ENCODE data around the gene SUMO1. TPM values are rescaled to one million over a fixed set of nuclear protein-coding genes. Genes with fewer than 3 reads are reported as not detected.

The SUMO1 gene
- total RNA-seq, 2 donors from 2014 or later, result 81.8 to 115 TPM

- Mint-ChIP-seq H3K36me3 (ENCODE audit: low read depth) (peaks cover 22% of the 10 kb centered on the region), H3K27ac (peak overlapping the region; percentile 95), H3K27me3 (no peaks in the 10 kb centered on the region), H3K9me3 (no peaks in the 10 kb centered on the region), H3K4me3 (peak overlapping the region; percentile 92), H3K4me1 (peaks cover 4% of the 10 kb centered on the region)
- peak; percentile 48 for ATAC-seq (replicated peaks)
Measured at GRCh38 chr2:202237787-202238233, 587 bp downstream of the SUMO1 start.

- ATAC-seq (replicated peaks), result no peak
- H3K4me1 Mint-ChIP-seq, result peaks cover 20% of the 10 kb centered on the region
- no peaks in the 10 kb centered on the region for H3K27me3 Mint-ChIP-seq
- H3K36me3 Mint-ChIP-seq (ENCODE audit: low read depth), result peaks cover 70% of the 10 kb centered on the region
- no peak overlapping the region for H3K27ac Mint-ChIP-seq
- H3K4me3 Mint-ChIP-seq, result no peak overlapping the region
- H3K9me3 Mint-ChIP-seq, result no peaks in the 10 kb centered on the region
Measured at GRCh38 chr2:202221873-202222272, 16.5 kb downstream of the SUMO1 start.

GRCh38 chr2:202215179-202215578 lies 23.2 kb downstream of the SUMO1 start:
- H3K36me3 Mint-ChIP-seq (ENCODE audit: low read depth), result peaks cover 89% of the 10 kb centered on the region
- no peak overlapping the region for H3K4me3 Mint-ChIP-seq
- H3K9me3 Mint-ChIP-seq, result no peaks in the 10 kb centered on the region
- H3K4me1 Mint-ChIP-seq, result no peaks in the 10 kb centered on the region
- ATAC-seq (replicated peaks), result no peak
- no peaks in the 10 kb centered on the region for H3K27me3 Mint-ChIP-seq
- H3K27ac Mint-ChIP-seq, result no peak overlapping the region

GRCh38 chr2:202208526-202208925 lies 29.9 kb downstream of the SUMO1 start:
- no peak overlapping the region for H3K27ac Mint-ChIP-seq
- no peak overlapping the region for H3K4me3 Mint-ChIP-seq
- no peaks in the 10 kb centered on the region for H3K27me3 Mint-ChIP-seq
- ATAC-seq (replicated peaks), result no peak
- H3K9me3 Mint-ChIP-seq, result no peaks in the 10 kb centered on the region
- peaks cover 78% of the 10 kb centered on the region for H3K36me3 Mint-ChIP-seq (ENCODE audit: low read depth)
- no peaks in the 10 kb centered on the region for H3K4me1 Mint-ChIP-seq

- Mint-ChIP-seq H3K9me3 (no peaks in the 10 kb centered on the region), H3K4me1 (no peaks in the 10 kb centered on the region), H3K27ac (no peak overlapping the region), H3K27me3 (no peaks in the 10 kb centered on the region), H3K4me3 (no peak overlapping the region), H3K36me3 (ENCODE audit: low read depth) (peaks cover 49% of the 10 kb centered on the region)
- ATAC-seq (replicated peaks), result no peak
Measured at GRCh38 chr2:202204855-202205254, 33.5 kb downstream of the SUMO1 start.

- no peaks in the 10 kb centered on the region for H3K9me3 Mint-ChIP-seq
- ATAC-seq (replicated peaks), result no peak
- H3K27ac Mint-ChIP-seq, result no peak overlapping the region
- no peaks in the 10 kb centered on the region for H3K4me1 Mint-ChIP-seq
- no peaks in the 10 kb centered on the region for H3K27me3 Mint-ChIP-seq
- H3K36me3 Mint-ChIP-seq (ENCODE audit: low read depth), result peaks cover 36% of the 10 kb centered on the region
- no peak overlapping the region for H3K4me3 Mint-ChIP-seq
Measured at GRCh38 chr2:202203348-202203747, 35.0 kb downstream of the SUMO1 start.

GRCh38 chr2:202201220-202202160 lies 36.9 kb downstream of the SUMO1 start:
- Mint-ChIP-seq H3K27ac (no peak overlapping the region), H3K4me3 (no peak overlapping the region), H3K27me3 (peaks cover 4% of the 10 kb centered on the region), H3K9me3 (no peaks in the 10 kb centered on the region), H3K36me3 (ENCODE audit: low read depth) (peaks cover 22% of the 10 kb centered on the region), H3K4me1 (no peaks in the 10 kb centered on the region)
- ATAC-seq (replicated peaks), result no peak

GRCh38 chr2:202196727-202197126 lies 41.7 kb downstream of the SUMO1 start:
- Mint-ChIP-seq H3K36me3 (ENCODE audit: low read depth) (no peaks in the 10 kb centered on the region), H3K27me3 (peaks cover 7% of the 10 kb centered on the region), H3K27ac (no peak overlapping the region), H3K4me3 (no peak overlapping the region), H3K9me3 (no peaks in the 10 kb centered on the region), H3K4me1 (no peaks in the 10 kb centered on the region)
- ATAC-seq (replicated peaks), result no peak

- no peak overlapping the region for H3K4me3 Mint-ChIP-seq
- peaks cover 7% of the 10 kb centered on the region for H3K27me3 Mint-ChIP-seq
- H3K9me3 Mint-ChIP-seq, result no peaks in the 10 kb centered on the region
- H3K27ac Mint-ChIP-seq, result no peak overlapping the region
- no peaks in the 10 kb centered on the region for H3K36me3 Mint-ChIP-seq (ENCODE audit: low read depth)
- H3K4me1 Mint-ChIP-seq, result no peaks in the 10 kb centered on the region
- no peak for ATAC-seq (replicated peaks)
Measured at GRCh38 chr2:202194418-202194817, 44.0 kb downstream of the SUMO1 start.

GRCh38 chr2:202193881-202194353 lies 44.5 kb downstream of the SUMO1 start:
- no peak for ATAC-seq (replicated peaks)
- no peaks in the 10 kb centered on the region for H3K4me1 Mint-ChIP-seq
- H3K27ac Mint-ChIP-seq, result no peak overlapping the region
- H3K36me3 Mint-ChIP-seq (ENCODE audit: low read depth), result no peaks in the 10 kb centered on the region
- H3K27me3 Mint-ChIP-seq, result peaks cover 7% of the 10 kb centered on the region
- H3K4me3 Mint-ChIP-seq, result no peak overlapping the region
- no peaks in the 10 kb centered on the region for H3K9me3 Mint-ChIP-seq

- Mint-ChIP-seq H3K27ac (no peak overlapping the region), H3K36me3 (ENCODE audit: low read depth) (no peaks in the 10 kb centered on the region), H3K4me3 (no peak overlapping the region), H3K4me1 (no peaks in the 10 kb centered on the region), H3K27me3 (peaks cover 7% of the 10 kb centered on the region), H3K9me3 (no peaks in the 10 kb centered on the region)
- ATAC-seq (replicated peaks), result no peak
Measured at GRCh38 chr2:202193305-202193704, 45.1 kb downstream of the SUMO1 start.

- no peak for ATAC-seq (replicated peaks)
- Mint-ChIP-seq H3K4me1 (no peaks in the 10 kb centered on the region), H3K36me3 (ENCODE audit: low read depth) (no peaks in the 10 kb centered on the region), H3K27ac (no peak overlapping the region), H3K9me3 (no peaks in the 10 kb centered on the region), H3K27me3 (peaks cover 9% of the 10 kb centered on the region), H3K4me3 (no peak overlapping the region)
Measured at GRCh38 chr2:202187570-202187969, 50.8 kb downstream of the SUMO1 start.

GRCh38 chr2:202186641-202187202 lies 51.7 kb downstream of the SUMO1 start:
- H3K9me3 Mint-ChIP-seq, result no peaks in the 10 kb centered on the region
- H3K27ac Mint-ChIP-seq, result no peak overlapping the region
- no peaks in the 10 kb centered on the region for H3K4me1 Mint-ChIP-seq
- ATAC-seq (replicated peaks), result no peak
- H3K36me3 Mint-ChIP-seq (ENCODE audit: low read depth), result no peaks in the 10 kb centered on the region
- H3K27me3 Mint-ChIP-seq, result peaks cover 11% of the 10 kb centered on the region
- H3K4me3 Mint-ChIP-seq, result no peak overlapping the region

- H3K27me3 Mint-ChIP-seq, result peaks cover 11% of the 10 kb centered on the region
- H3K27ac Mint-ChIP-seq, result no peak overlapping the region
- no peaks in the 10 kb centered on the region for H3K9me3 Mint-ChIP-seq
- no peak overlapping the region for H3K4me3 Mint-ChIP-seq
- H3K36me3 Mint-ChIP-seq (ENCODE audit: low read depth), result no peaks in the 10 kb centered on the region
- ATAC-seq (replicated peaks), result no peak
- H3K4me1 Mint-ChIP-seq, result no peaks in the 10 kb centered on the region
Measured at GRCh38 chr2:202185156-202185555, 53.2 kb downstream of the SUMO1 start.

- ATAC-seq (replicated peaks), result no peak
- H3K4me1 Mint-ChIP-seq, result no peaks in the 10 kb centered on the region
- no peaks in the 10 kb centered on the region for H3K36me3 Mint-ChIP-seq (ENCODE audit: low read depth)
- H3K4me3 Mint-ChIP-seq, result no peak overlapping the region
- H3K9me3 Mint-ChIP-seq, result no peaks in the 10 kb centered on the region
- peaks cover 11% of the 10 kb centered on the region for H3K27me3 Mint-ChIP-seq
- no peak overlapping the region for H3K27ac Mint-ChIP-seq
Measured at GRCh38 chr2:202184557-202184956, 53.8 kb downstream of the SUMO1 start.
